Transverse colon (tissue), 4 donors: ENCODE data around the gene KEAP1. TPM values are rescaled to one million over a fixed set of nuclear protein-coding genes. Genes with fewer than 3 reads are reported as not detected.
"Not testable (repeated sequence)": the region's sequence is repeated elsewhere in the genome, so short reads cannot be mapped to it uniquely, and the experiment has no call there.

Source experiments
- DNase-seq: peaks from one replicate; pipeline ENCODE4 v3.0.0-alpha.2; 2019
- H3K27ac ChIP-seq, 4 donors: fragments of 200-600 bp; sonication (generic); 2 replicates each; pipeline ENCODE4 v1.5.1; 2016 to 2018; ENCODE audit warnings: inconsistent platforms in 4 of 4
- H3K27me3 ChIP-seq: fragments of 200-600 bp; sonication (generic); 2 replicates; pipeline ENCODE4 v1.5.1; 2017; ENCODE audit warnings: inconsistent platforms
- H3K36me3 ChIP-seq, 4 donors: fragments of 200-600 bp; sonication (generic); 2 replicates each; pipeline ENCODE4 v1.5.1; 2017 to 2019; ENCODE audit warnings: inconsistent platforms in 4 of 4
- H3K4me1 ChIP-seq, 4 donors: fragments of 200-600 bp; sonication (generic); 2 replicates each; pipeline ENCODE4 v1.5.1; 2017 to 2020; ENCODE audit warnings: inconsistent platforms in 4 of 4
- H3K4me3 ChIP-seq, 4 donors: fragments of 200-600 bp; sonication (generic); 1 replicate in 1 of 4; 2 replicates in 3 of 4; pipeline versions ENCODE4 v1.5.1 to v1.6.1; 2017 to 2019; ENCODE audit warnings: inconsistent platforms in 4 of 4
- H3K9me3 ChIP-seq, 2 donors: fragments of 200-600 bp; sonication (generic); 2 replicates each; pipeline ENCODE4 v1.5.1; 2017 to 2019; ENCODE audit warnings: inconsistent platforms in 2 of 2
- CTCF ChIP-seq, 5 experiments: fragments of 200-600 bp in 3 of 5; fragments of 450-650 bp in 2 of 5; sonication (generic) in 3 of 5; IDR thresholded peaks; 1 replicate in 2 of 5; 2 replicates in 3 of 5; pipeline ENCODE4 v1.5.1; 2016 to 2017; ENCODE audit warnings: antibody characterized with exemption in 5 of 5, inconsistent platforms in 3 of 5, mild to moderate bottlenecking in 2 of 5, moderate library complexity in 1 of 5
- EP300 ChIP-seq: sonication (generic); formaldehyde crosslinking; IDR thresholded peaks from one replicate; pipeline ENCODE4 v1.6.1; 2017; ENCODE audit warnings: antibody characterized with exemption, low read depth
- POLR2A ChIP-seq: fragments of 450-650 bp; IDR thresholded peaks from one replicate; pipeline ENCODE4 v1.6.1; 2016; ENCODE audit warnings: antibody characterized with exemption, mild to moderate bottlenecking, moderate library complexity
- POLR2AphosphoS5 ChIP-seq, 3 donors: sonication (generic); formaldehyde crosslinking; IDR thresholded peaks; one replicate each; pipeline ENCODE4 v1.6.1; 2016; ENCODE audit warnings: antibody characterized with exemption in 3 of 3
- WGBS, 2 donors: methylation state at CpG; one replicate each; pipeline ENCODE4 v1.1.5; 2018; ENCODE audit warnings: low coverage in 1 of 2; 5-methylcytosine and 5-hydroxymethylcytosine counted together
- in situ Hi-C, 4 donors: fragments of 200-750 bp; cut with MboI; loops; one replicate each; pipeline versions ENCODE4 v1.15.0 to v1.15.1; 2017; ENCODE audit warnings: low sequenced_read_pairs in 3 of 4, low pct_ligation_motif_present in 1 of 4, low pct_unique_long_range_greater_than_20kb in 1 of 4
- intact Hi-C: fragments of 100-400 bp; cut with DNase I; formaldehyde crosslinking; loops from one replicate; pipeline ENCODE4 v1.15.1; 2023; ENCODE audit warnings: low total_unique reads
- total RNA-seq, 4 donors: library from RNA; depleted of rRNA; stranded (reverse); fragments of >200 nt; gene quantifications; one replicate each; pipeline ENCODE4 v1.1.0, GENCODE V29; 2016

The KEAP1 gene
- total RNA-seq, 4 donors from 2014 or later: 54.8 to 348 (median 79.1) TPM

DNA sequence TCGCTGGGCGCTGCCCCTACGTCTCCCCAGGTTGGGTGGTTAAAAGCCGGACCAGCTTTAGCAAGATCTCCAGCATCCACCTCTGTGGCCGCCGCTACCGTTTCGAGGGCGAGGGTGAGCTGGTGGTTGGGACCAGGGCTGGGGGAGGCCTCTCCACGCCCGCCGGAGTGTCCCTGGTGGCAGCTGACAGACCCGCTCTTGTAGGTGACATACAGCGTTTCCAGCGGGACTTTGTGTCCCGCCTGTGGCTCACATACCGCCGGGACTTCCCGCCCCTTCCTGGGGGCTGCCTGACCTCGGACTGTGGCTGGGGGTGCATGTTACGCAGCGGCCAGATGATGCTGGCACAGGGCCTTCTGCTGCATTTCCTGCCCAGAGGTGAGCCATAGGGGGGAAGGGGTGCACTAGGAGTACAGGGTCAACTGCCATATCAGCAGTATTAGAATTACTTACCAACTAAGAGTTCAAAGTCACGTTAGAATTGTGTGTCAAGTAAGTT is 41.6 kb upstream of the KEAP1 start:
- peak overlapping the region; percentile 82 to 99 (median 94) for H3K4me3 ChIP-seq
- peaks cover 0 to 21% (median 4%) of the 10 kb centered on the region in 4 donors for H3K36me3 ChIP-seq
- intact Hi-C loops (no loop called here), in situ Hi-C loops (no loop called here)
- no peaks in the 10 kb centered on the region for H3K9me3 ChIP-seq
- H3K27me3 ChIP-seq: no peaks in the 10 kb centered on the region
- 47% methylated on average over 13 of the region's 23 CpGs; no CpG with 5 or more reads in 1 of the 2 donors for WGBS, 2 donors
- H3K27ac ChIP-seq: peak overlapping the region; percentile 92 to 98 (median 96)
- peak in 1 of 3 donors; percentile 9 for TF ChIP-seq POLR2AphosphoS5 (IDR thresholded peaks at IDR 0.05)
- TF ChIP-seq POLR2A: no peak
- no peak for DNase-seq
- peaks cover 4 to 31% (median 18%) of the 10 kb centered on the region in 4 donors for H3K4me1 ChIP-seq

GRCh38 chr19:10544242-10544752 is 41.1 kb upstream of the KEAP1 start:
- H3K4me1 ChIP-seq: peaks cover 4 to 26% (median 17%) of the 10 kb centered on the region in 4 donors
- TF ChIP-seq POLR2A: peak; percentile 48
- TF ChIP-seq EP300: no peak
- TF ChIP-seq POLR2AphosphoS5 (IDR thresholded peaks at IDR 0.05): peak in 1 of 3 donors; percentile 10
- no peak for TF ChIP-seq CTCF (IDR thresholded peaks at IDR 0.05)
- in situ Hi-C loops (no loop called here), intact Hi-C loops (no loop called here)
- WGBS, 2 donors: 0 to 20% methylated on average over 1 to 21 of the region's 22 CpGs
- peaks cover 0 to 18% (median 2%) of the 10 kb centered on the region in 4 donors for H3K36me3 ChIP-seq
- H3K4me3 ChIP-seq: peak overlapping the region; percentile 82 to 99 (median 94)
- DNase-seq: peak; percentile 81
- peaks cover 4% of the 10 kb centered on the region for H3K27me3 ChIP-seq
- peak overlapping the region; percentile 92 to 98 (median 96) for H3K27ac ChIP-seq
- no peaks in the 10 kb centered on the region for H3K9me3 ChIP-seq

- peak; percentile 94 for DNase-seq
- in situ Hi-C loops: no loop called here
- peak in 2 of 3 donors; percentile 88 to 89 for TF ChIP-seq POLR2AphosphoS5 (IDR thresholded peaks at IDR 0.05)
- no peak for TF ChIP-seq CTCF (IDR thresholded peaks at IDR 0.05)
- TF ChIP-seq POLR2A: peak; percentile 77
- TF ChIP-seq EP300: no peak
- peak within 1 kb of the TSS; percentile 82 to 99 (median 94) for H3K4me3 ChIP-seq
- intact Hi-C loops: no loop called here
- H3K36me3 ChIP-seq: peaks cover 0 to 11% (median 0%) of the 10 kb centered on the region in 4 donors
- 1% methylated on average over 39 of the region's 79 CpGs; no CpG with 5 or more reads in 1 of the 2 donors for WGBS, 2 donors
- H3K27me3 ChIP-seq: peaks cover 8% of the 10 kb centered on the region
- no peaks in the 10 kb centered on the region for H3K9me3 ChIP-seq
- peak within 1 kb of the TSS; percentile 92 to 98 (median 96) for H3K27ac ChIP-seq
- H3K4me1 ChIP-seq: peaks cover 4 to 25% (median 17%) of the 10 kb centered on the region in 4 donors
Measured at GRCh38 chr19:10543420-10544241, 40.5 kb upstream of the KEAP1 start, which contains the start of gene ATG4D. ATG4D (plus strand) TSS chr19:10543904; CDS start chr19:10544091, 187 bp downstream.

- peaks cover 4 to 25% (median 17%) of the 10 kb centered on the region in 4 donors for H3K4me1 ChIP-seq
- no peaks in the 10 kb centered on the region for H3K9me3 ChIP-seq
- TF ChIP-seq POLR2AphosphoS5 (IDR thresholded peaks at IDR 0.05): no peak
- no peak for TF ChIP-seq CTCF (IDR thresholded peaks at IDR 0.05)
- no peak for TF ChIP-seq EP300
- no peak for TF ChIP-seq POLR2A
- H3K36me3 ChIP-seq: peaks cover 0 to 7% (median 0%) of the 10 kb centered on the region in 4 donors
- intact Hi-C loops: no loop called here
- peak overlapping the region in 3 of 4 donors; percentile 92 to 99 (median 97) for H3K4me3 ChIP-seq
- peak overlapping the region; percentile 92 to 98 (median 96) for H3K27ac ChIP-seq
- 48 to 60% methylated on average over 1 to 8 of the region's 8 CpGs for WGBS, 2 donors
- in situ Hi-C loops: no loop called here
- peaks cover 8% of the 10 kb centered on the region for H3K27me3 ChIP-seq
- DNase-seq: no peak
Measured at GRCh38 chr19:10543059-10543419, 39.9 kb upstream of the KEAP1 start.

DNA sequence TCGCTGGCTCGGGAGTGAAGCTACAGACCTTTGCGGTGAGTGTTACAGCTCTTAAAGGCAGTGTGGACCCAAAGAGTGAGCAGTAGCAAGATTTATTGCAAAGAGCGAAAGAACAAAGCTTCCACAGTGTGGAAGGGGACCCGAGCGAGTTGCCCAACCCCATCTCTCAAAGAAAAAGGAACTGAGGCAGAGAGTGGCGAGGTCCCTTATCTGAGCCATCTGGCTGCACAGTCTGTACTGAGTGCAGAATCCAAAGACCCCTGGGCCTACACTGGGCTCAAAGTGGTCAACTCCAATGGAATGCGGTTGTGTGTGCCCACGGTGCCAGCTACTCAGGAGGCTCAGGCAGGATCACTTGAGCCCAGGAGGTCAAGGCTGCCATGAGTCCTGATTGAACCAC is 35.9 kb upstream of the KEAP1 start:
- DNase-seq, H3K4me1 ChIP-seq, in situ Hi-C loops, H3K9me3 ChIP-seq, H3K4me3 ChIP-seq, intact Hi-C loops, H3K36me3 ChIP-seq, H3K27ac ChIP-seq: not testable (repeated sequence)
- H3K27me3 ChIP-seq: peaks cover 10% of the 10 kb centered on the region
- 59 to 80% methylated on average over 1 to 9 of the region's 9 CpGs for WGBS, 2 donors
